Central memory CD4-positive, alpha-beta T cell (primary cell): ENCODE data around the gene ACAP3.
A peak's percentile ranks its signal among the peaks of the same experiment; 100 is the strongest.

Experiments
- DNase-seq: peaks from one replicate; pipeline ENCODE4 v3.0.0; 2022

Gene ACAP3

DNA sequence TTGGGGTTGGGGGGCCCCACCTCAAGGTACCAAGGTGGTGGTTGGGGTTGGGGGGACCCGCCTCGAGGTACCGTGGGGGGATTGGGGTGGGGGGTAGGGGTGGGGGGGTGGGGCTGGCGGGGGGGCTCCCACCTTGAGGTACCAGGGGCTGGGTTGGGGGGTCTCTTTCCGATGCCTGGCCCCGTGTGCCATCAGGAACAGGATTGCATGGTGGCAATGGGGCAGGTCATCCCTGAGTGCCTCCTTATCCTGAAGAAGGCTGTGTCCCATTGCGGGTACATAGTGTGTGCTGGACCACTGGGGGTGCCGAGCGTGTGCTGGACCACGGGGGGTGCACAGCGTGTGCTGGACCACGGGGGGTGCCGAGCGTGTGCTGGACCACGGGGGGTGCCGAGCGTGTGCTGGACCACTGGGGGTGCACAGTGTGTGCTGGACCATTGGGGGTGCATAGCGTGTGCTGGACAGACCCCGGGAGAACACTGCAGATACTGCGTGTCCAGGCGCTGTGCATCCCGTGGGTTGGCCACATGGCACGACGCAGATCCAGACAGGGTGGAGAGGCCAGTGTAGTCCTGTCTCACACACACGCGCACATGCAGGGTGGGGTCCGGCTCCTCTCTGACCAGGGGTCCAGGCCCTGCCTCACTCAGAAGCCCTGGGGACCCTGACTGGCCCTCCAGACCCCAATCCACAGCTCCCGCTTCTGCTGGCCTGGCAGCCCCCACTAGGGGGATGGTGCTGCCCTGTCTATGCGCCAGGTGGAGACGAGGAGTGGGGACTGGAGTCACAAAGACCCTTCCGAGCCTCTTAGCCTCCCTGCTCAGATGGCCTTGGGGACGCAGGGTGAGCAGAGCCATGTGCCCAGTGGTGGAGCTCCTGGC lies 23.3 kb downstream of the ACAP3 start:
- DNase-seq = no peak

DNA sequence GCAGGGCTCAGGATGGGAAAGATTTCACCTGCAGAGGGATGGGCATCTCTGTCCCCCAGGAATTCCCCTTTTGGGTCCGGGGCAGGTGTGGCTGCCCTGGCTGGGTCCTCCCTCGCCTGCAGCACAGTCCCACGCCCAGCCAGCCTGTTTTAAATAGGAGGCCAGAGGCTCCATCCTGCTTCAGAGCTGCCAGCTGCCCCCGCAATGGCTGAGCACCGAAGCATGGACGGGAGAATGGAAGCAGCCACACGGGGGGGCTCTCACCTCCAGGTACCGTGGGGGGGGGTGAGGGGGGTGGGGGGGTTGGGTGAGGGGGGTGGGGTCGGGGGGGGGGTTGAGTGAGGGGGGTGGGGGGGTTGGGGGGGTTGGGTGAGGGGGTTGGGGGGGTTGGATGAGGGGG lies 23.9 kb downstream of the ACAP3 start:
- DNase-seq = no peak

DNA sequence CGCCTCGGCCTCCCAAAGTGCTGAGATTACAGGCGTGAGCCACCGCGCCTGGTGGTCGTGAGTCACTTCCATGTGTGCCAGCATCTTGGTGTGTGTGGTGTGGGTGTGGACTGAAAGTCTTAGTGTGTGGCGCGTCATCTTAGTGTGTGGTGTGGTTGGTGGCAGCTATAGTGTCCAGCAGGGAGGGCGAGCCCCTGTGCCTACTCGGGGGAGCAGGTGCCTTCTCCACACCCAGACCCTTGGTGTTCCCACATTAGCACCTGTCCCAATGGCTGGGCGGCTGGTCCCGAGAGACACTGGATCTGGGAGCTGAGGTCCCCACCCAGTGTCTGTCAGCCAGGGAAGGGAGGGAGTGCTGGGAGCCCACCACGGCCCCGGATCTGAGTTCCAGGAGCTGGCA lies 24.7 kb downstream of the ACAP3 start:
- DNase-seq = no peak

DNA sequence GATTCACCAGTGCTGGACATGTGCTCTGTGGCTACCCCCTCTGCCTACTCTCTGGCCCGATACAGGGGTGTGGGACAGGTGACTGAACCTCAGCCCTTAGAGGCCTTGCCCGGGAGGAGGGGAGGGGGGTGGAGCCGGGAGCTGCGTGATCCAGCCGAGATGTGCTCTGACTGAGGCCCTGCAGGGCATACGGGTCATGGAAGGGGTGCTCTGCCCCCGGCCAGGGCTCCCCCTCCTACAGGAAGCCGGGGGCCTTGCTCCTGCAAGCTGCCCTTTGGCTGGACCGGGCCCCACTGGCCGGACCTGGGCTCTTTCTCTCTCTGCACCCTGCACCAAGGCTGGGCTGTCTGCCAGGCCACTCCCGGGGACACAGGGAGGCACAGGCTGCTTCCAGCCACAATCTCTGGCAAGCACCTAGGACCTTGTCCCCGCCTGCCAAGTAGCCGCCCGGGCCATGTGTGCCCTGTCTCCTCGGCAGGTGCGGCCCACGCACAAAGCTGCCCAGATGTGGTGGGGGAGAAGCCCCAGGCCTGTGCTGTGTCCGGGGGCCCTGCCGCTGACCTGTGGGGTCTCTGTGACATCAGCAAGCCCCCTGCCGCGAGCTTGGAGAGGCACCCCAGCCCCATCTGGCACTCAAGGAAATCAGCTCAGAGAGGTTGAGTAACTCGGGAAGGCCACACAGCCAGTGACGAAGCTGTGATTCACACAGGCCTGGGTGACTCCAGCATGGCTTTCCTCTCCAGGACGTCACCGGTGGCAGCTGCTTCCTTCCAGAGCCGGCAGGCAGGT lies 26.0 kb downstream of the ACAP3 start:
- no peak for DNase-seq

DNA sequence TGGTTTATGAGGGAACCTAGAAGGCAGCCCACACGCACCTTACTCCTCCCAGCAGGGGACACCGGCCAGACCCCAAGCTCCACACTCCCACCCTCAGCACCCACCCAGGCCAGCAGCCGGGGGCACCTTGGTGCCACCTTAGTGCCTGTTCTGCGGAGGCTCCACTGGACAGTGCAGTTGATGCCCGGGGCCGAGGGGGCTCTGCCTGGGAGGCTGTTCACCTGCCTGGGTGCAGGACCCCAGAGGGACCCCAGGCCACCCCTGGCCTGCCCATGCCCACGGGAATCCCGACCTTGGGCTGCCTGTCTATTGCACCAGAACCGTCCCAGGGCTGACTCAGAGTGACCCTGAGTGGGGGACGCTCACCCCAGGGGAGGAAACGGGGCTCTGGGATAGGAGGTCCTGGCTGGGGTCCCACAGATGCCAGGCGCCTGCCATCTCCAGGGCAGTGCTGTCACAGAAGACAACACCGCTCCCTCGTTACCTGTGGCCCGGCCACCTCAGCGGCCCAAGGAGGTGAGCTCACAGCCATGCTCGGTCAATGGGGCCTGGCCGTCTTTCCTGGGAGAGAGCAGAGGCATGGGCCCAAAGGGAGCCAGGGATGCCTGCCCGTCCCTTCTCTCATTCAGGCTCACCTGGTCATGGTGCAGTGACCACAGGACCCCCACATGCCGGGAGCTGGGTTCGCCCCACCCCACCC lies 26.8 kb downstream of the ACAP3 start:
- no peak for DNase-seq

DNA sequence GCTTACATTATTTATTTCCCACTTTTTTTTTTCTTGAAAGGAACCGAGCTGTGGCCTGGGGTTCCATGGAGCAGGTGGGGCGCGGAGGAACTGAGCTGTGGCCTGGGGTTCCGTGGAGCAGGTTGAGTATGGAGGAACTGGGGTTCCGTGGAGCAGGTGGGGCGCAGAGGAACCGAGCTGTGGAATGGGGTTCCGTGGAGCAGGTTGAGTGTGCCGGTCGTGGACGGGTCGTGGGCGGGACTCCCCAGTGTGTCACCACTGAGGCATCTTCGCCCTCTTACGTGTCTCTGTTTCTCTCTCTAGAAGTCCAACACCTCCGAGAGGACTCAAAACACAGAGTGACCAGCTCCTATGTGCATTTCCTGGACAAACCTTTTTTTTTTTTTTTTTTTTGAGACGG lies 28.7 kb downstream of the ACAP3 start:
- DNase-seq = no peak

DNA sequence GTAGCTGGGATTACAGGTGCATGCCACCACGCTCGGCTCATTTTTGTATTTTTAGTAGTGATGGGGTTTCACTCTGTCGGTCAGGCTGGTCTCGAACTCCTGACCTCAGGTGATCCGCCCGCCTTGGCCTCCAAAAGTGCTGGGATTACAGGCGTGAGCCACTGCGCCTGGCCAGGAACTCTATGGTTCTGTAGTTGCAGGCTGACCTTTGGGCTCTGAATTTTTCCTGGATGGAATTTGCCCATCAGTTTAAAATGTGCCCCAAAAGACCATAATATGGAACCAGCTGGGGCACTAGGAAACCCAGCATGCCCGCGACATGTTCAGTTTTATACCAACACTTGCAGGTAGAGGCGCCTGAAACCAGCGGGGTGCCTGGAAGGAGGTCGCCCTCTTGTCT lies 29.1 kb downstream of the ACAP3 start:
- DNase-seq = no peak

DNA sequence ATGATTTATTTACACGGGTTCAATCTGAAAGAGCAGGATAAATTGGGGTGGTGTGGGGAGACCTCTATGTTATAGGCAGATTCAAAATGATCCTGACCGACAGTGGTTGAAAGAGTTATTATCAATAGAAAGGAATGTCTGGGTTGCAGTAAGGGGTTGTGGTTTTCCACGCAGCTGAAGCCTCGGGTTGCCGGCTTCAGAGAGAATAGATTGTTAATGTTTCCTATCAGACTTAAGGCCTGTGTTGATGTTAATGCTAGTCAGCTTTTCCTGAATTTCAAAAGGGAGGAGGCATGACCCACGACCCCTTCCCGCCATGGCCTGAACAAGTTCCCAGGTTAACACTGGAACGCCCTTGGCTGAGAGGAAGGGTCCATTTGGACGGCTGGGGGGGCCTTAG lies 31.9 kb downstream of the ACAP3 start:
- no peak for DNase-seq

DNA sequence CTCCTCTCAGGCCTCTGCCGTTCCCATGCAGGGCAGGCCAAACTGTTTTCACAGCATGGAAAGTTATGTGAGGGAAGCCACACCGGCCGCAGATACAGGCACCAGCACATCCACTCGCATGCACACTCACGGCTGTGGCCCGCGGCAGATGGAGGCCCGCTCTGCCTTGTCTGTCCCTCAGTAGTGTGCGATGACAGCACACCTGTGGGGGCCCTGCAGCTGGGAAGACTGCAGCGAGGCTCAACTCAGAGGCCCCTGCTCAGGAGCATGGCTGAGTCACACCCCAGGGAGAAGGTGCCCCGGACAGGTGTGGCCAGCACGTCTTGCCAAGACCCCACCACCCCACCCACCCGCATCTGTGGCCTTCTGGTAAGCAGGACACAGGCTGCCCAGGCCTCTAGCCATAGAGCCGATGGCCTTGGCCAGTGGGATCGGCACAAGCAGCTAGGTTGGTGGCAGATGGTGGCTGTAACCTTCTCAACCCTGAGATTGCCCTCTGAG lies 32.7 kb downstream of the ACAP3 start:
- DNase-seq = no peak

DNA sequence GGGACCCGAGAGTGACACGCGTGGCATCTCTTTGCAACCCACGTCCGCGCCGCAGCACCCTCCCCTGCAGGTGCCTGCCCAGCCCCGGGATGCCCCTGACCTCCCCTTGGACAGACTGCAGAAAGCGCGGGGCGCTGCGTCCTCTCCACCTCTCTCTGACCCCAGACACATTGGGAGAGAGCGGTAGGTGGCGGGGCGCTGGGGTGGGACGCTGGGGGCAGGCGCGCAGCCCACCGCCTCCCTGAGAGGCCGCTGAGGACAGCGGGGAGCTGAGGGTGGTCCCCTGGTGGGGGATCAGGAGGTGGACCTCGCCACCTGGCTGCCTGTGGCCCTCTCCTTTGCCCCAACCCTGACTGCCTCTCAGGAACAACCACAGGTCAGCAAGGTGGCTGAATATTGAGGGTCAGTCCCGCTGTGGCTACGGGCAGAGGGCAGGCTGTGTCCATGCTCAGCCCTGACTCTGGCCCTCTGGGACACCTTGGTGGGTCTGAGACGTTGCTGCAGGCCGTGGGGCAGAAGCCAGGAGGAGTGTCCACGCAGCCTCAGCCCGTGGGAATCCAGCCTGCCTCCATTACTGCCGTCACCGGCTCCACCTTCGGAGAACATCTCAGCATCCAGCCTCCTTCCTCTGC lies 33.3 kb downstream of the ACAP3 start:
- DNase-seq = no peak

DNA sequence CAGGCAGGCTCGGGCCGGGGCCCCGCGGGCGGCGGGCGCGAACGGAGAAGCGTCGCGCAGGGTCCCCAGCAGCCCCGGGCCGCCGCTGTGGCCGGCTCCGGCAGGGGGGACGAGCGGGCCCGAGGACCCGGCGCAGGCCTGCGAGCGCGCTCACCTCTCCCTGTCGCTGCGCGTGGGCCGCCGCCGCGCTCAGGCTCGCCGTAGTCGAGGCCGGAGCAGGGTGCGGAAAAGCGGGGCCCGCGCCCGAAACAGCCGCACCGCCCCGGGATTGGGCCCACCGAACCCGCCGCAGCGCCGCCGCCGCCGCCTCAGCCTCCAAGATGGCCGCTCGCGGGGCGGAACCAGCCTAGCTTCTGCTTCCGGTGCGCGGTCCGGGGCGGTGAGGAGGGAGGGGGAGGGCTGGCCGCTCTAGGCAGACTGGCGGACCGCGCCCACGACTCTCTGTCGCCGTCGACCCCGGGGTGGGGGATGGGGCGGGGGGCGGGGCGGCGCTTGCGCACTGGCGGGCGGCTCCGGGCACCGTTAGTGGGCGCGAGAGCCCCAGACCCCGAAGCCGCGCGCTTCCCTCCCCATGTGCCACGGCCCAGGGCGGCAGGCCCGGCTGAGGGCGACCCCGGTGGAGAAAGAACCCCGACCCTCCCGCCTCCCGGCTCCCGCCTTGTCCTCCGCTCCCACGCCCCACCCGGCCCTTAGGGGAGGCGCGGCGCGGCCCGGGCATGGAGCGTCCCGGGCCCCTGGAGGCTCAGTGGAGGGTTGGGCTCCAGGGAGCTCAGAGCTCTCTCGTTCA lies 34.0 kb downstream of the ACAP3 start, which contains the start of gene UBE2J2:
Gene UBE2J2 (minus strand): TSS at position 343 of the 787 bp plus-strand sequence. CDS start 5,862 bp downstream, outside the sequence.
- peak; percentile 87 for DNase-seq

DNA sequence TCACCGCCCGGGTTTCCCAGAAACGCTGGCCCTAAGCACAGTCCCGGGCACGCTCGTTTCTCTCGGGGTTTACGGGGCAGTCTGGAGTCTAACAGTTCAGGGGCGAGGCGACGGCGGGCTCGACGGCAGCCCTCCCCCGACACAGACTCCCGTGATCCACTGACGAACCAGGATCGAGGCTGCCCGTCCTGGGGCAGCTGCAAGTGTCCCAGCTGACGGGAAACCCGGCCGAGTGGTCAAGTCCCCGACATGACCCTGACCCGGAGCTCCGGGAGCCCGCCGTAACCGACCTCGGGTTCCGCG lies 34.6 kb downstream of the ACAP3 start:
- DNase-seq = no peak

DNA sequence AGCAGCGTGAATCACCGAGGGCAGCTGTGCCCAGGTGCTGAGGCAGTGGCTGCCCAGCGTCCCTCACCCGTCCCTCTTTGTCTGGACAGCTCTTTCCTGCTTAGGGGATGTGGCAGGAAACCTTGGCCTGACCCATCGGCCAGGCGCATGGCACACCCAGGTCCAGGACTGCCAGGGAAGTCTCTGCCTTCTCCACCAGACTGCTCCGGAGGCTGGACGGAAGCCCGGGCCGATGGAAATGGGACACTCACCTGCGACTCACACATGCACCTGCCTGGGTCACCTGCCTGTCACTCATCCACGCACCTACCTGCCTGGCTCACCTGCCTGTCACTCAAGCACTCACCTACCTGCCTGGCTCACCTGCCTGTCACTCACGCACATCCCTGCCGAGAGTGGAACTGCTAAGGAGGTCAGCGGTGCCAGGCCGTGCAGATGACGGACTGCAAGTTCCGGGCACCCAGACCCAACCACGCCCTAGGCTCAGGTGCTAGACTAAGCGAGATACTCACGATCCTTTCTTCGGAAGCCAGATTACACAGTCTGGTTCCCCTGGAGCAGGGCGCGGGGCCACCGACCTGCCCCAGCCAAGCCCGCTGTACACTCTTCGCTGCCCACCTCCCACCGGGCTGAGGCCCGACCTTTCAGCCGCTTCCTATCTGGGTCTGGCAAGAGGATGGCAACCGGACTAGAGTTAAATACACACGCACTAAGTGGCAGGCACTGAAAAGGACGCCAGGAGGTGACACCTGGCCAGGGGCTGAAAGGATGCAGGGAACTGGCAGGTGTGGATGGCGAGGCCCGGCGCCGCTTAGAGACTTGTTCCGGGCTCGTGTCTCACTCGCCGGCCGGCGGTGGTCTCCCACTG lies 35.2 kb downstream of the ACAP3 start:
- no peak for DNase-seq

DNA sequence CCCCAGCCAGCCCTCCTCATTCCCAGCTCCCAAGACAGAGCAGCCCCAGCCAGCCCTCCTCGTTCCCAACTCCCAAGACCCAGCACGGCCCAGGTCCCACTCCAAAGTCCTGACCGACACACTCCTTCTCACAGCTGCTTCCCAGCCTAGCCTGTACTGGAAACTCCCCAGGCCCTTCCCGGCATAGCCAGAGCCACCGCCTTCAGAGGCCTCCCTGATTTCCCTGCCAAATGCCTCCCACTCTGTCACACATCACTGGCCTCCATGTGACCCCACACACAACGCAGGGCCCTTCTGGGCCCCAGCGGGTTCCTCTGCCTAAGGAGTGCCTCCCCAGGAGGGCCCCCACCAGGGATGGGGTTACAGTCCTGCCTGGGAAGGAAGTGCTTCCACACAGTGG lies 36.9 kb downstream of the ACAP3 start:
- no peak for DNase-seq

DNA sequence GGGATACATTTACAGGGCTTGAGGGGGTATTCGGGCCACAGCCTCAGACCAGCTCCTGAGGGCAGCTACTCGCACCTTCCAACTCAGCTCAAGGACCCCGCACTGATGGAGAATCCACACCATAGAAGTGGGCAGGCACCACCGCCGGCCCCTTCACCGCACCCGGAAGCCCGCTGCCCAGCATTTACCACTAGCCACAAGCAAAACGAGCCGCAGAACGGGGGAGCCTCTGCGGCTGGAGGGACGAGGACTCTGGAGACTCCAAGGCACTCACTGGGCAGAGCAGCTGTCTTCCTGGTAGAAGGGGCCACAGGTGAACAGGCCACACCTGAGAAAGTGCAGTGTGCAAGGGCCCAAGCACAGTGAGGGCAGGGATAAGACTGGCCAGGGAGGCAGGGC lies 39.4 kb downstream of the ACAP3 start:
- DNase-seq = no peak

DNA sequence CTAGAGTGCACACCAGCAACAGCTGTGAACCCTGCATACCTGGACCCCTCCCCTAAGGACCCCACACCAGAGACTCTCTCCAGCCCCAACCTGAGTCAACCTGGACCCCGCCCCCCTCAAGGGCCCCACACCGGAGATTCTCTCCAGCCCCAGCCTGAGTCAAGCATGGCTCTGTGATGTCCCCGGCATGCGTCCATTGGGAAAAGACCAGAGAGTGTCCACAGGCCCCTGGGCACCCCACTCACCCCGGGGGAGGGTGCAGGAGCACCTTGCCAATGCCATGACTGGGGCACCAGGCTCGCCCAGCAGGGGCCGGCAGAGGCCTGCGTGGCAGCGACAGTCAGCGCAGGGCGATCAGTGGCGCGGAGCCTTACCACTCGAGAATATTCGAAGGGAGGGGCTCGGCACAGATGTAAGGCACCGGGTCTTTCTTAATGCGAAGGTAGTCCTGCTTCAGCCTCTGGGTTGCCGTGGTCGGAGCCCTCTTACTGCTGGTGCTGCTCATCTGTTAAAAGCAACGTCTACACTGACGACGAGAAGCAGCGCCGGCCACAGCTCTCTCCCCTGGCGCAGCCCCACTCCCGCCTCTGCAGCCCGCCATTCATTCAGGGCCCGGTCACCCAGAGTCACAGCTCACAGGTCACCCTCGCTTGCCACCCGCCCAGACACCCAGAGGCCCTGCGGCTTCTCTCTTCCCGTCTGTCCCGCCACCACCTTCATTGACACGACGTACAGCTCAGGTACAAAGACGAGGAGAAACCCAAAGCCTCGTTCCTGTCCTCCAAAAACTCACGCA lies 40.0 kb downstream of the ACAP3 start:
- no peak for DNase-seq

DNA sequence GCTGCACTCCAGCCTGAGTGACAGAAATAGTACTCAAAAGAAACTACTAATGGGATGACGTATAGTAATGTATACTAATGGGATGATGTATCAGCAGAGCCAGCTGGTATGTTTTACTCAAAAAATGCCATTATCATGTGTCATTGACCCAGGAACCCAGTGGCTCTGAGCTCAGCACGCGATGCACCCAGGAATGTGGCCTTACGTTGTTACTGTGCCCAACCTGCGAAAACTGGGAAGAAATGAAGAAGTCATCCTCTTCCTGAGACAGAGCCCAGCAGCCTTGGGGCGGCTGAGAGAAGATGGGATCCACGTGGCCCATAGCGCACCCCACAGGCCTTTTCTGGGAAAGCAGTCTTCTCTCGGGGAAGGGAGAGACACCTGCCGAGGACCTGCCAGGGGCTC lies 42.9 kb downstream of the ACAP3 start:
- no peak for DNase-seq

DNA sequence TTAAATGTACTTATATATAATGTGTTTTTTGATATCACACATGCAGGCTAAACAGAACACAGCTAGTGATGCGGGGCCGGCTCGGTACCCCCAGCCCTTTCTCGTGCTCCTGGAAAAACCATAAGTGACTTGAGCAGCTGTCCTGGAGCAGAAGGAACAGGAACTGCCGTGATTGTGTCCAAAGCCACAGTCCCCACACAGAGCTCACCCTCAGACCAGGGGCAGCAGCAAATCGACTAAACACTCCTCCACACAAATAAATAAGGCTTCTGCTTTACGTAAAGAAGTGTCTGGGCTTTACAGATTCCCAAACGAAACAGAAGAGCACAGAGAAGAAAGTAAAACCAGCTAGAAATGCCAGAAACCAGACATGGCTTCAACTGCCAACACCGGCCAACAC lies 43.7 kb downstream of the ACAP3 start:
- no peak for DNase-seq

DNA sequence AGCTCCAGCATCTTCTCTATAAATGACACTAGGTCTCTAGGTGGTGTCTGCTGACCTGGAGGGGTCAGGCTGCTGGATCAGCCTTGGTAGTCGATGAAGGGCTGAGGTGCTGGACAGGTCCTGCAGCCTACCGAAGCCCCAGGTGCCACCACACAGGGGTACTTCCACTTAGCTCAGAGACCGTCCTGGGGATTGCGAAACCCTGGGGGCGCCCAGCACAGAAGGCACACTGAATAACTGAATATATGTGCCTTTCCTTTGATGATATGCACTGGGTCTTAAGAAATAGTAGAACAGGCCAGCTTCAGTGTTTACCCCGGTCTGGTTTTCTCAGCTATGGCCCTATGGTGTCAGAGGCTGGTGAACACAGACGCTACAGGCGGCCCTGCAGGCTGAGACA lies 45.0 kb downstream of the ACAP3 start:
- no peak for DNase-seq

DNA sequence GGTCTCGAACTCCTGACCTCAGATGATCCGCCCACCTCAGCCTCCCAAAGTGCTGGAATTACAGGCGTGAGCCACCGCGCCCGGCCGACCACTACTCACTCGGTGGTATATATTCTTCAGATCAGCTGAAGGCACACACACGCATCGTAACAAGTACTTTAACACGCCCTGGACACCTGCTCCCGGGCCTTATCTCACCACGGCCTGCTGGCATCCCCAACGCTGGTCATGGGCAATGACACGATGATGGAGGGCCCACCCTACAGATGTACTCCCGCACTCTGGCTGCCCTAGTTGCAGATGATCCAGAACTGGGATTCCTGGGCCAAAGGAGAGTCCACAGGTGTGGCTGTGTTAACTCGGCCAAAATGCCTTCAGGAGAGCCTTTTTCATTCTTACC lies 45.7 kb downstream of the ACAP3 start:
- no peak for DNase-seq
